ENCODE results near the gene ATP10B.

The ATP10B gene

GRCh38 chr5:160792281-160792680 lies 59.7 kb downstream of the ATP10B start:
- Mint-ChIP-seq H3K9me3 (no peaks in the 10 kb centered on the region), H3K4me3 (no peak overlapping the region), H3K36me3 (no peaks in the 10 kb centered on the region), H3K4me1 (no peaks in the 10 kb centered on the region), H3K27ac (no peak overlapping the region), H3K27me3 (peaks cover 5% of the 10 kb centered on the region)

- no peak overlapping the region for H3K27ac Mint-ChIP-seq
- no peaks in the 10 kb centered on the region for H3K36me3 Mint-ChIP-seq
- peaks cover 4% of the 10 kb centered on the region for H3K27me3 Mint-ChIP-seq
- H3K4me3 Mint-ChIP-seq: no peak overlapping the region
- H3K9me3 Mint-ChIP-seq: no peaks in the 10 kb centered on the region
- no peaks in the 10 kb centered on the region for H3K4me1 Mint-ChIP-seq
Observed at GRCh38 chr5:160789219-160789859, 62.7 kb downstream of the ATP10B start.

GRCh38 chr5:160788102-160788660 lies 63.8 kb downstream of the ATP10B start:
- H3K9me3 Mint-ChIP-seq: no peaks in the 10 kb centered on the region
- H3K27ac Mint-ChIP-seq: no peak overlapping the region
- H3K27me3 Mint-ChIP-seq: peaks cover 2% of the 10 kb centered on the region
- no peaks in the 10 kb centered on the region for H3K4me1 Mint-ChIP-seq
- no peak overlapping the region for H3K4me3 Mint-ChIP-seq
- no peaks in the 10 kb centered on the region for H3K36me3 Mint-ChIP-seq

- no peaks in the 10 kb centered on the region for H3K4me1 Mint-ChIP-seq
- H3K9me3 Mint-ChIP-seq: no peaks in the 10 kb centered on the region
- no peaks in the 10 kb centered on the region for H3K36me3 Mint-ChIP-seq
- H3K27me3 Mint-ChIP-seq: peaks cover 2% of the 10 kb centered on the region
- H3K27ac Mint-ChIP-seq: no peak overlapping the region
- no peak overlapping the region for H3K4me3 Mint-ChIP-seq
Observed at GRCh38 chr5:160787240-160787639, 64.8 kb downstream of the ATP10B start.

GRCh38 chr5:160774666-160775315 lies 77.2 kb downstream of the ATP10B start:
- H3K27ac Mint-ChIP-seq: no peak overlapping the region
- H3K36me3 Mint-ChIP-seq: no peaks in the 10 kb centered on the region
- no peaks in the 10 kb centered on the region for H3K4me1 Mint-ChIP-seq
- no peaks in the 10 kb centered on the region for H3K9me3 Mint-ChIP-seq
- peaks cover 1% of the 10 kb centered on the region for H3K27me3 Mint-ChIP-seq
- H3K4me3 Mint-ChIP-seq: no peak overlapping the region

GRCh38 chr5:160773646-160774410 lies 78.2 kb downstream of the ATP10B start:
- no peak overlapping the region for H3K27ac Mint-ChIP-seq
- no peaks in the 10 kb centered on the region for H3K36me3 Mint-ChIP-seq
- no peaks in the 10 kb centered on the region for H3K9me3 Mint-ChIP-seq
- no peaks in the 10 kb centered on the region for H3K4me1 Mint-ChIP-seq
- no peak overlapping the region for H3K4me3 Mint-ChIP-seq
- peaks cover 1% of the 10 kb centered on the region for H3K27me3 Mint-ChIP-seq

- no peaks in the 10 kb centered on the region for H3K36me3 Mint-ChIP-seq
- H3K27ac Mint-ChIP-seq: no peak overlapping the region
- peaks cover 1% of the 10 kb centered on the region for H3K27me3 Mint-ChIP-seq
- H3K9me3 Mint-ChIP-seq: no peaks in the 10 kb centered on the region
- H3K4me3 Mint-ChIP-seq: no peak overlapping the region
- H3K4me1 Mint-ChIP-seq: no peaks in the 10 kb centered on the region
Observed at GRCh38 chr5:160772854-160773253, 79.2 kb downstream of the ATP10B start.

GRCh38 chr5:160770718-160771117 lies 81.3 kb downstream of the ATP10B start:
- no peak overlapping the region for H3K4me3 Mint-ChIP-seq
- no peaks in the 10 kb centered on the region for H3K9me3 Mint-ChIP-seq
- no peaks in the 10 kb centered on the region for H3K27me3 Mint-ChIP-seq
- no peak overlapping the region for H3K27ac Mint-ChIP-seq
- no peaks in the 10 kb centered on the region for H3K4me1 Mint-ChIP-seq
- no peaks in the 10 kb centered on the region for H3K36me3 Mint-ChIP-seq

- H3K4me3 Mint-ChIP-seq: no peak overlapping the region
- H3K27ac Mint-ChIP-seq: no peak overlapping the region
- H3K4me1 Mint-ChIP-seq: no peaks in the 10 kb centered on the region
- no peaks in the 10 kb centered on the region for H3K36me3 Mint-ChIP-seq
- H3K9me3 Mint-ChIP-seq: no peaks in the 10 kb centered on the region
- H3K27me3 Mint-ChIP-seq: no peaks in the 10 kb centered on the region
Observed at GRCh38 chr5:160769301-160769700, 82.7 kb downstream of the ATP10B start.

GRCh38 chr5:160767062-160767461 lies 84.9 kb downstream of the ATP10B start:
- H3K27ac Mint-ChIP-seq: no peak overlapping the region
- H3K9me3 Mint-ChIP-seq: no peaks in the 10 kb centered on the region
- no peaks in the 10 kb centered on the region for H3K4me1 Mint-ChIP-seq
- H3K36me3 Mint-ChIP-seq: peaks cover 2% of the 10 kb centered on the region
- no peak overlapping the region for H3K4me3 Mint-ChIP-seq
- H3K27me3 Mint-ChIP-seq: peaks cover 4% of the 10 kb centered on the region

GRCh38 chr5:160760008-160760407 lies 92.0 kb downstream of the ATP10B start:
- peaks cover 4% of the 10 kb centered on the region for H3K27me3 Mint-ChIP-seq
- peaks cover 2% of the 10 kb centered on the region for H3K36me3 Mint-ChIP-seq
- H3K4me3 Mint-ChIP-seq: no peak overlapping the region

GRCh38 chr5:160757194-160757593 lies 94.8 kb downstream of the ATP10B start:
- H3K9me3 Mint-ChIP-seq: peaks cover 4% of the 10 kb centered on the region

More at GRCh38 chr5:160760008-160760407, 92.0 kb downstream of the ATP10B start:
- peaks cover 4% of the 10 kb centered on the region for H3K9me3 Mint-ChIP-seq
- no peaks in the 10 kb centered on the region for H3K4me1 Mint-ChIP-seq
- no peak overlapping the region for H3K27ac Mint-ChIP-seq

GRCh38 chr5:160750938-160751657 lies 100.9 kb downstream of the ATP10B start:
- Mint-ChIP-seq H3K27ac (no peak overlapping the region), H3K4me1 (no peaks in the 10 kb centered on the region), H3K4me3 (no peak overlapping the region), H3K27me3 (no peaks in the 10 kb centered on the region), H3K9me3 (peaks cover 3% of the 10 kb centered on the region), H3K36me3 (no peaks in the 10 kb centered on the region)

More at GRCh38 chr5:160757194-160757593, 94.8 kb downstream of the ATP10B start:
- Mint-ChIP-seq H3K27me3 (no peaks in the 10 kb centered on the region), H3K4me3 (no peak overlapping the region), H3K27ac (no peak overlapping the region), H3K4me1 (no peaks in the 10 kb centered on the region), H3K36me3 (no peaks in the 10 kb centered on the region)

GRCh38 chr5:160749682-160750081 lies 102.3 kb downstream of the ATP10B start:
- no peaks in the 10 kb centered on the region for H3K27me3 Mint-ChIP-seq
- no peaks in the 10 kb centered on the region for H3K9me3 Mint-ChIP-seq
- H3K4me1 Mint-ChIP-seq: no peaks in the 10 kb centered on the region

GRCh38 chr5:160749026-160749425 lies 103.0 kb downstream of the ATP10B start:
- H3K4me3 Mint-ChIP-seq: no peak overlapping the region
- H3K27ac Mint-ChIP-seq: no peak overlapping the region
- H3K36me3 Mint-ChIP-seq: no peaks in the 10 kb centered on the region
- no peaks in the 10 kb centered on the region for H3K27me3 Mint-ChIP-seq
- no peaks in the 10 kb centered on the region for H3K9me3 Mint-ChIP-seq
- no peaks in the 10 kb centered on the region for H3K4me1 Mint-ChIP-seq

More at GRCh38 chr5:160749682-160750081, 102.3 kb downstream of the ATP10B start:
- H3K4me3 Mint-ChIP-seq: no peak overlapping the region
- no peak overlapping the region for H3K27ac Mint-ChIP-seq
- no peaks in the 10 kb centered on the region for H3K36me3 Mint-ChIP-seq

Data from activated naive CD4-positive, alpha-beta T cell treated with anti-CD3 and anti-CD28 coated beads, Interleukin-2, amount 50 U/mL, for 24 hours (primary cell).